Amniotic epithelial cell (primary cell): Measurements from ENCODE around the gene DCDC2C.

ENCODE experiments used
- DNase-seq: peaks from one replicate; pipeline ENCODE4 v3.0.0-alpha.2; 2010; ENCODE audit warnings: low read depth

Gene DCDC2C

DNA sequence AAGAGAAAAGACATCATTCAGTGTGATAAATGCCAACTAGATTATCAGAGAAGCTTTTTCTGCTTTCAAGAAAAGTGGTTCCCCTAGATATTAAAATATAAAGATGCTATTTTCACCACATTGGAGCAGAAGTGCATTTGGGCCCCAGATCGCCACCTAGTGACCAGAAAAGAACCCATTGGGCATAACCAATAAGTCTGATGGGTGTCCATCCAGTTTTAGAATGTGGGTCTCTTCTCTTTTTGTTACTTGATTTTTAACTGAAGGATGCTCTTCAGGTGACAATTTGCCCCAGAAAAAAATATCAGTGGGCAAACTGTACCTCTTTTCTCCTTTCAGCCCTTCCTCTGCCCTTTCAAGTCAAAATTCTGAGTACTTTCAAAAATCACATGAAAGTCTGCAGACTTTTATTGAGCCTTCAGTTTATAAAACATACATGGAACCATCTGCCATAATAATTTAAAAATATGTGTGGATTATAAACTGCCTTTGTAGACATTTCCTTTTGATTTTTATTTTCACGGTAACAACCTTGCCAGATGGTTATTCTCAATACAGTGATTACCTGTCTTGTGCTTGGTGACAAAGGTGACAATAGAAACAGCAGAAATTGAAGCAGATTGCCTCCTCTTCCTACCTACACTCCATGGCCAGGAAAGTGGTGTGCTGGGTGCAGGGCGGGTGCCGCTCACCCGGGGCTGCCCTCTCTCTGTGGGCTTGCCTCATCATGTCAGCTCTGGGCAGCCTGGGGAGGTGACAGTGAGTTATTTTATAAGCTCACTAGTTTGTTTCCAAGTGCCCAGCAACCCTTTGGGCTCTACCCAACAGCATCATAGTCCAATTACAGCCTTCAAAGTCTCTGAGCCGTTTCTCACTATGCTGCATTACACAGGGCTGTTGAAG, 124.5 kb downstream of the DCDC2C start:
- no peak for DNase-seq

DNA sequence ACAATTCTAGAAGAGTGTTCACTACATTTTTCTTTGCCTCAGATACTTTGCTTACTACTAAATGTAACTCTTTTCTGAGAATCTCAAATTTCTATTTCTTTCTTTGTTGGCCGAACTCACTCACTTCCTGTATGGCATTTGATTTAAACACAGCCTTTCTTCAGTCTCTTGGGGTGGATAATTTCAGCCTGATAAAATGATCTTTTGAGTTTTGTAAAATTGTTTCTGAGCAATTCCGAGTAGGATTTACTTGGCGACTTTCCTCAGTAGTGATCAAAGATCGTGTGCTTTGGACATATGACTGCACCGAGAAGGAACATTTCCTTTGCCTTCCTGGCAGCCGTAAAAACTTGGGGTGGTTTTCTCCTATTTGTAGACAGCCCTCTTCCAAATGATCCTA, 127.4 kb downstream of the DCDC2C start:
- no peak for DNase-seq

DNA sequence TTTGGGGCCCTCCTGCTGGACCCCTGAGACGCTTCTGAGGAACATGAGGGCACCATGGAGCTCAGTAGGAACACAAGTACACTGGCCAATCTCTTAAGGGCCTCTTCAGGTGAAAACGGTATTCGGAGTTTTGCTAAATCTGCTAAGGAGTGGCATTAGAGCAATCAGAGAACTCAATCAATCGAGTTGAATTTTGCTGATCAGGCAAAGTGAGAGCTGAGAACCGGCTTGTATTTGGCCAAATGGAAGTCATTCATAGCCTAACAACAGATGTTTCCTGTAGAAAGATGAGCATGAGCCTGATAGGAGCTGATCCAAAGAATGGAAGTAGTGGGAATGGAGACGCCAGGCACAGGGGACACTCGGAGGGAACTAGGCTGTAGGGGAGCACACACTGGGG, 133.7 kb downstream of the DCDC2C start:
- no peak for DNase-seq

DNA sequence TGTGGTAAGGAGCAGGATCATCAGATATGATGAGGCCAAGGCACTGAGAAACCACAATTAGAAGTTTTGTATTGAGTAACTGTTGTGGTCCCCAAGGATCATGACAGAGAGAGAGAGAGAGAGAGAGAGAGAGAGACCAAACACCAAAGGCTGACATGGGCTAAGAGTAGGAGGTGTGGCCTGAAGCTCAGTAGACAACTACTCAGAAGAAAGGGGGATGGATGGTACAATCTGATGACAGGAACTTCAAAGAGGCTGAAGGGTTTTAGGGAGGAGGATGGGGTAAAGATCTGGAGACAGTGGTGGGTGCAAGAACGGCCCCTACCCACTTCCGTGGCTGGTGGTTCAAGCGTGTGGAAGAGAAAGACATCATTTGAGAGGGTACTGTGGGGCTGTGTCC, 135.0 kb downstream of the DCDC2C start:
- DNase-seq, result no peak

DNA sequence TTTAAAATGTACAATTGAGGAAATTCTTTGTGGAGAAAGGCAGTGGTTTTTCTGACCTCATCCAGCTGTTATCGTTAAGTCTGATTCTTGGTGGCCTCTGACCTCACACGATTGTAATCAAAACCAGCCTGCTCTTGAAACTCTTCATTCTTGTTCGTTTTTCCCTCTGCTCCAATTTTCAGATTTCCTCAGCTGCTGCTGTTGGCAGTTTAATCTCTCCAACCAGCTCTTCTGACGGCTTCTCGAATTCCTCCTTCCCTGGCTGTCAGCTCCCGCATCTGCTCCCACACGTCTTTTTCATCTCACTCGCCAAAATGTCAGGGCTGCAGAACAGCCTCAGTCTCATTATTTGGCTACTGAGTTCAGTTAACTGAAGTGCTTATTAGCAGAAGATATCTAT, 136.1 kb downstream of the DCDC2C start:
- DNase-seq, result no peak

DNA sequence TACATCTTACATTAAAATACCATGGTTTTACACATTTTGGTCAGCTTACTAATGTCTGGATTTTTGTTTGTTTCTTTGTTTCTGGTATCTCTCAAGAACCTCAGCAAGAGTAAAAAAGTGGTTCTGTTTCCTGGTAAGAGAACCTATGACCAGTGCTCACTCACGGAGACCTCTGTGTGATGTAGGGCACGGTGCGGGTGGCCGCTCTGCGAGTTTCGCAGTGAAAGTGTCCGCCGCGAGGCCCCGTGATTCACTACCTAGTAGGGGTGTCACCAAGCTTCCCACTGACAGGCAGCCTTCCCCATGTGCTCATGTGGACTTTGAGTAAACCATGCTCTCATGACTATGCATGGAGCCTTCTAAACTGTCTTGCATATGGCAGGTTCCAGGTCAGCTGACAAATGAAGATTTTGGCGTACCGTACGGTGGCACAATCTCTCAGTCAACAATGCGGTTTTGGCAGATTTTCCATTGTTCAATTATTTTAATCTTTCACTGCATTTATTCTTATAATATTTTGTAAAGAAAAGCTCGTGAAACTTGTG, 137.3 kb downstream of the DCDC2C start:
- DNase-seq, result no peak

DNA sequence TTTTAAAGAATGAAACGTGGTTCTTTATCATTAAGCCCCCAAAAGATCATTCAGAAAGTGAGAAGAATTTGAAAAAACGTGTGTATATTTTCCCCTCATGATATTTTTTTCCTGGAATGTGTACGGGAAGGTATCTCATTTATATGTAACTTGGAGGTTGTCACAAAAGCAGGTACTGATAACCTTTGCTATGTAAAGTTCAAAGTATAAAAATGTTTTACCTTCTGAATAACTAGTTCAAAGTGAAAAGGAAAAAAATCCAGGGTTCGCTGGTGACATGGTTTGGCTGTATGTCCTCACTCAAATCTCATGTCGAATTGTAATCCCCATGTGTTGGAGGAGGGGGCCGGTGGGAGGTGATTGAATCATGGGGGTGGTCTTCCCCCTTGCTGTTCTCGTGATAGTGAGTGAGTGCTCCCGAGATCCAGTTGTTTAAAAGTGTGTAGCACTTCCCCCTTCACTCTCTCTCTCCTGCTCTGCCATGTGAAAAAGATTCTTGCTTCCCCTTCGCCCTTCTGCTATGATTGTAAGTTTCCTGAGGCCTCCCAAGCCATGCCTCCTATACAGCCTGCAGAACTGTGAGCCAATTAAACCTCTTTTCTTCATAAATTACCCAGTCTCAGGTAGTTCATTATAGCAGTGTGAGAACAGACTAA, 144.2 kb downstream of the DCDC2C start:
- DNase-seq, result no peak

DNA sequence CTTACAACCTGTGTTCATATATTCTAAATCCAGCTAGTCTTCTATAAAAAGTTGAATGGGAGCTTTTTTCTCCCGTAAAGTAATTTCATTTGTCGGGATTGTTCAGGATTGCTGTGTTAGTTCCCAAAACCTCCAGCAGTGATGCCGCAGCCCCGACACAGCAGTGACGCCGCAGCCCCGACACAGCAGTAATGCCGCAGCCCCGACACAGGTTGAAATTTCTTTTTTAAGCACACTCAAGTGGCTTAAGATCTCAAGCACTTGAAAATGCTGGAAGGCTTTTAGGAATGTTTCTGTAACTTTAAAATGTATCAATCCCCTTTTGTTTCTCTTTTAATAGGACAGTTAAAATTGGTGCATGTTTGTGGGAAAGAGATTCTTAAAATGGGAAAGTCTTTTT, 145.4 kb downstream of the DCDC2C start:
- no peak for DNase-seq

DNA sequence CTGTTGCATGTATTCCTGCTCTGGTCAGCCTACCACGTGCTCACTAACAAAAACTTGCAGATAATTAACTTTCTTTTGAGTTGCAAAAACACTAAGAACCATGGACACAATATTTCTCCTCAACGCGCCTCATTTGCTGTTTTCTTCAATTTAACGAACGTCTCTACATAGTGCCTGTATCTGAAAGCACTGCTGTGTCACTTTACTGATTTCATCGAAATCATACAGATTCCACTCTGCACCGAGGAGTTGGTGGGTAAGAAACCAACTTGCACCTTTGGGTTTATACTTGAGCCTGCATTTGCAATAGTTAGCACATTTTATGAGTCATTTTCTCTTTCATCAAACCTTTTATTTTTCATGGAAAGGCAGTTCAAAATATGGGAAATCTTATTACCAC, 145.8 kb downstream of the DCDC2C start:
- no peak for DNase-seq

DNA sequence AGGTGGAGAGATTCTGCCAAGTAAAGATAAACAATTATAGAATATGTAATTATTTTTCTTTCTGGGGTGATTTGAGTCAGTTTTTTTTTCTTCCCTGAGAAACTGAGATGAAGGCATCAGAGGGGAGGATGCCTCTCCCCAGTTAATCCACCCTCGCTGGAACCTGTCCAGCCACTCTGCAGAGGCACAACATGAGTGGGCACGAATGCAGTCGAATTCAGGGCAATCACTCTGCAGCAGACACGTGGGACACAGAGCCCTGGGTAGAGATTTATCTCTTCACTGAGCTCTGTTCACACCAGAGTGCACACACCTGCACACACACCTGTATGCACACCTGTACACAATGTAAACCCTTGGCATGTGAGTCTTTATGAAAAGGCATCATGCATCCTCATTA, 154.2 kb downstream of the DCDC2C start:
- no peak for DNase-seq

DNA sequence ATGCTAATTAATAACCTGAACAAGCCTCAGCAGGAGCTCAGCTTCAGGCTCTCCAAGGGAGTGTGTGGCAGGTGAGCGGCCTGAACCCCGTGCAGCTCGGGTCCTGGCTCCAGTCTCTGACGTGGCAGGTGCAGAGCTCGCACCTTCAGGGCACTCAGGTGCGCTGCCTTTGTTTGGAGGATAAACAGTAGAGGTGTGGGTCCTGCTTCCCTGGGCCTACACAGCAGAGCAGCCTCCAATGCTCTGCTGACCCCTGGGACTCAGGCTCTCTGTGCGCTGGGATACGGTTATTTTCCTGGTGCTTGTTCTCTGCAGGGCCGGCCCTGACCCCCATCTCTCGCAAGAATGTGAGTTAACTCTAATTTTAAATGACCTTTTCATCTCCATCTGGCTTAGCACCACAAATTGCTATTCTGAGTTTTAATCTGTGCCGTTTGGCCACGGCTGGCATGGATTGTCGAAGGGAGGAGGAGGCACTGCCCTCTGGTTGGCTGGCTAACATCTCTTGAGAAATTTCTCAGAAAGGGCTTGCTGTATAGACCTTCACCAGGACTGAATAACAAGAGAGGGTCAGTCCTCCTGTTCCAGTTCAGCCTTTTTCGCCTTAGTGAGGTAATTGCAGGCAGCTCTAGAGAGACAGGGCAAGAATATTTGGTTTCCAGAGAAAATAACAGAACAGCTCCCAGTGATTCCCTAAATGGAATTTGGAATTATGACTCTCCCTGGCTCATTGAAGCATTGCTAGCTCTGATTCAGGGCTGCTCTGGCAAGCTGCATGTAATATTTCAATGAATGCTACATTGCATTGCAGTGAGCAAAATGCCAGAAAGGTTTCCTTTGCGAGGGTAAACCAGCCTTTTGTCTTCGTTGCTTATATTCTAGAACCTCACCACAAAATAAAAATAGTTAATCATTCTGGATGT, 161.8 kb downstream of the DCDC2C start:
- DNase-seq, result no peak

DNA sequence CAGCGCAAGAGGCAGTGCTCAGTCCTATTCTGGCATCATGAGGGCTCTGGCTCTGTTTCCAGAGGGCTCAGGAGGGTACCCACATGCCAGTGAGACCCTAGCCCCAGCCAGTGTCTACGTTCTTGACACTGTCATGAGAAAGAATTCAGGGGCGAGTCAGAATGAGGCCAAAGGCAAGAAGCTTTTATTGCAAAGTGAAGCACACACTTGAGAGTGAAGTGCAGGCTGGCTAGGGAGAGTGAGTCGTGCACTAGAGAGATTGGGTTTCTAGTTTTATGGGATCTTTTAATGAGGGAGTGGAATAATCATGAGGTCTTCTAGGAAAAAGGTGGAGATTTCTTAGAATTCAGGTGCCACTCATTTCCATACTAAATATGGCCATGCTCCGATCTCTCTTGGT, 164.1 kb downstream of the DCDC2C start:
- no peak for DNase-seq

DNA sequence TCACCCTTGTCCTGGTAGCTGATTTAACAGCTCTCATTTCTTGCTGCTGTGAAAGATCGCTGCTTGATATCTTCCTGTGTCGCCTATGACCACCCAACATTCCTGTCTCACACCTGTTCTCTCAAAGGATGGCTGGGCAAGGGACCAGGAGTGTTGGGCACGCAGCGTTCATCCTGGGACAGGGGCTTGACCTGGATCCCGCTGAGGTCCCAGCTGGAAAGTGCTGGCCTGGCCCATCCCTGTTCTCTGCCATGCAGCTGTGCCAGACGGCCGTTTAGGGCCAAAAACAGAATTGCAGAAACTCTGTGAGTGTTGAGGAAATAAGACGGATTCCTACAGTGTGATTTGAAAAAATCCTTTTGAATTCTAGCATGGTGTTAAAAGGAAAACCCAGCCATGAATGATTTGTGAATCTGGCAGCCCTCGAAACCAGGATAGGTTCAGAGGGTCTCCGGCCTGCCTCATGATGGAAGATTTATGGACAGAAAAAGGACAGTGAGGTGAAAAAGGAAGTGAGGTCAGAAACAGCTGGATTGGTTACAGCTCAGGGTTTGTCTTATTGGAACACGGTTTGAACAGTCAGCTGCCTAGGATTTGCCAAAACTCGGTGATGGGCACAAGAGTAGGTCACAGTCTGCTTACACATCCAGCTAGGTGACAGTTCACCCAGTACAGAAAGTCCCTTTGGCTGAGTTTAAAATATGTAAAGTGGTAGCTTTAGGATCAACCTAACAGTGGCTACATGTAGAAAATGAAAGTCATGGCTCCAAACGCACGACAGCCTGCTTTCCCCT, 164.8 kb downstream of the DCDC2C start:
- no peak for DNase-seq

DNA sequence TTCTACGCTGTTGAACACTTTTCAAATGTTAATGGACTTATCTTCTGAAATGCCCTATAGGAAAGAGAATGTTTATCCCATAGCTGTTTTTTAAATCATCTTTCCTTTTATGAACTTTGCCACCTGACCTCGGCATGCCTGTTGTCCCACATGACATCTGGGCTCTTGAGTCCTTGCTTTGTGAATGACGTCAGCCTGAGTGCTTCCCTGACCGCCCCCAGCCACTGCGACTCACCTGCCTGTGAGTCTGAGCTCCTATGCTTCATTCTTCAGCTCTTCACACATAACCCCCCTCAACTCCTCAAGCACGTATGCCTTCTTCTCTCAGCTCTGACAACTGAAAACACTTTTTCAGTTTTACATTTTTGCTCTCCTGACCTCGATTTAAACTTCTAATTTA, 166.8 kb downstream of the DCDC2C start:
- DNase-seq, result no peak

DNA sequence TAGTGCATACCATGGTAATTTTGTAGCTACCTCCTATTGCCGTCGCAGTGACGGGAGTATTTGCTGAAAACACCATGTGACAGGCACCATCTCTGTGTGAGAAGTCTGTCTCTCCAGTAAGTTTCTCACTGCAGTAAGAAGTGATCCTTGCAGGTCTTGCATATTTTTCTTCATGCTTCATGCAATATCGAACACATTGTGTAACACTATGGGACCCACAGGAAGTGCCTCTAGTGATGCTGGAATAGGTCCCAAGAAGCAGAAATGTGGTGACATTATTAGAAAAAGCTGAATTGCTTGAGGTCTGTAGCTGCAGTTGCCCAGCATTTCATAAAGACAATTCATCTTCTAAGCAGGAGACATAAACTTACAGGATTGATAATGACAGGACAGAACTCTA, 167.6 kb downstream of the DCDC2C start:
- DNase-seq, result no peak

DNA sequence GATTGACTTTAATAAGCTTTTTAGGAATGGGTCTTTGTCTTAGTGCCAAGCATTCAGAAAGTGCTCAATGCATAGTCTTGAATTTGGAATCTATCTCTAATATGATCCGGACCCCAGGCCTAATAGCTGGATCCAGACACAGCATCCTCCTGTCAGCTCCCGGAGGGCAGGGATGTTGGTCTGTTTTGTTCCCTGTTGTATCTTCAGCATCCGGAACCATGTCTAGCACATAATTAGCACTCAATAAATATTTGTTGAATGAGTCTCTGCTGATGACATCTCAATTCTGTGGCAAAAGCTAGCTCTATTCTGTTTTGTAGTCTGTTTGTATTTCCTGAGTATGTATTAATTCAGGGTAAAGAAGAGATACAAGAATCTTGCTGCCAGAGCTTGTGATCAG, 169.1 kb downstream of the DCDC2C start:
- no peak for DNase-seq

DNA sequence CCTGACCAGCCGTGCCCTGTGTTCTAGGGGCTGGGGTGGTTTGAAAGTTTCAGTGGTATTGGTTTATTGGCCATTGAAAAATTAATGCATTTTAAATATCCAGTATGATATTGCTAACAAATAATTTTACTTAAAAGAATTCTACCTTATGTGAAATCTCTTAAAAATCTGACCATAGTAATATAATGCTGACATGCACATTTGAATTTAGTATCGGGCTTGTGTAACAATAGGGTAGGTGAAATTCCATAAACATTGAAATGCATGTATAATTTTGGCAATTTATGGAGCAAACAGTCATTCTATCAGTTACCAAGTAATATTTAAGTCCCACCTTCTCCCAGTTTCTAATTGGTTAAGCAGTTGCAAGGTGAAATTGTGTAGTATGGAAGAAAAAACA, 170.5 kb downstream of the DCDC2C start:
- no peak for DNase-seq

DNA sequence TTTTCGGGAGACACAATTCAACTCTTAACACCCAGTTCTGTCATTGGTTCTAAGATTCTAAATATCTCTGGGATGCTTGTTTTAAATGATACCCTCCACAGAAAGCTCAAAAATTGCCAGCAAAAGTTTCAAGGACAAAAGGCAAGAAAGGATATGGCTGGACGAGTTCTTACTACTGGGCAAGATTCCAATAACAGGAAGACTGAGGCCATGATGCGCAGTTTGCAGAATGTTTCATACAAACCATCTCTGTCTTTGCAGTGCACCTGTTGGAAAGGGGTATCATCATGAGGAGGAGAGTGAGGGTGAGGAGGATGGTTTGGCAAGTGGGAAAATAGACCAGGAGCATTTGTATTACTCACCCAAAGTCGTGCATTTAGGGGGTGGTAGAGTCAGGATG, 172.8 kb downstream of the DCDC2C start:
- DNase-seq, result no peak

DNA sequence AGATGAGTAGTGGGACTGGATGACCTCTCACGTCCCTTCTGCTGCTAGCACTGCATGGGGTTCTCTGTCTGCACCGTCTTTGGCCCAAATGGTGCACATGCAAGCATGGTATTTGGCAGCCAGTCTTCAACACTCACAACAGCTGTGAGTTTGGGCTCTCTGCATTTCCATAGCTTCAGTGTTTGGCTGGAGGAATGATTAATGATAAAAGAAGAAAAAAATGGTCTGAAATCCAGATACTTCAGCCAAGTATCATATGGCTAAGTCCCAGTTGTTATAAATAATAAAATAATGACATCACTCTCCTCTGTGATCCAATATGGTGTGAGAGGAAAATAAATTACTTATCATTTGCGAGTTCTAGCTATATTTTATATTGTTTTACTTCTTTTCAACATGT, 173.3 kb downstream of the DCDC2C start:
- DNase-seq, result no peak

DNA sequence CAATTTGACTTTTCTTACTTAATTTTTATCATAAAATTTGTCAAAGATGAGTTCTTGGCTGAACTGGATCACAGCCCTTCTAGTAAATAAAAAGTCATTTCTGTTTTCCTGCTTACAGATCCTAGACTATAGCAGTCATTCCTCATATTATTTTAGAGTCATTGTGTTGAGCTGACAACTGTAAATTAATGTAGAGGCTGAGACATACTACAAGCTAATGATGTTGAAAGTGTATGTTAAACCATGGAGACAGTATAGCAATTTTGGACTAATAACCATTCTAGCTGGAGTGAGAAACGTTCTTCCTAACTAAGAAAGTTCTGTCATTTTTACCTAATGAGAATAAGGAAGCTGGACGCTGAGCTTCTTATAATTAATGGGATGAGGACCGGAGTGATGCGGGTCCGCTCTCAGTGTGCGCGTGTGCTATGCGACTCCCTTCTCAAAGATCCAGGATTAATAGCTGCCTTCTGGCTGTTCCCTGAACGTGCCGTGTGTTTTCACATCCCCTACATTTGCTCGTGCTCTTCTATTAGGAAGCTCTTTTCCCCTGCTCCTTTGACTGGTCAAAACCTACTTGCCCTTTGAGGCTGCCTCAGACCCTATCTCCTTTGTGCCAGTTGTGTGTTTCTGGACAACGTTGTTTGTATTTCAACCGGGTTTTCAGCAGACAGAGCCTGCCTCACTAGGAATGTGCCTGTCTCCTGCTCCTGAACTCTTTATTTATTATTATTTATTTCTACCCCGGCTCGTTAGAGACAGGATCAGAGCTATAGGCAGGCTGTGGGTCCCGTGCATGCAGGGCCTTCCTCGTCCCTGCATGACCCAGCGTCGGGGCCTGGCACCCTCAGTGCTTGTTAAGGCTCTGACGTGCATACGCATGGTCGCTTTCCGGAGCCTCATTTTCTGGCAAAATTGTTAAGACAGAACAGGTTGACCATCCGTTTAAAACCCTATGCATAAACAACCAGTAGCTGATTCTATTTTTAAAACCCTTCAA, 182.6 kb downstream of the DCDC2C start:
- no peak for DNase-seq
